GM21360 (cell line): ENCODE results near the gene CASP7.

ENCODE experiments used
- ATAC-seq: cut with Tn5 transposase; IDR thresholded peaks from one replicate; pipeline ENCODE4 v1.9.1; 2021; ENCODE audit warnings: mild to moderate bottlenecking, moderate library complexity; ENCODE audit not compliant: unreplicated experiment

The CASP7 gene

GRCh38 chr10:113665806-113666354 lies 13.8 kb upstream of the CASP7 start:
- ATAC-seq, result no peak

DNA sequence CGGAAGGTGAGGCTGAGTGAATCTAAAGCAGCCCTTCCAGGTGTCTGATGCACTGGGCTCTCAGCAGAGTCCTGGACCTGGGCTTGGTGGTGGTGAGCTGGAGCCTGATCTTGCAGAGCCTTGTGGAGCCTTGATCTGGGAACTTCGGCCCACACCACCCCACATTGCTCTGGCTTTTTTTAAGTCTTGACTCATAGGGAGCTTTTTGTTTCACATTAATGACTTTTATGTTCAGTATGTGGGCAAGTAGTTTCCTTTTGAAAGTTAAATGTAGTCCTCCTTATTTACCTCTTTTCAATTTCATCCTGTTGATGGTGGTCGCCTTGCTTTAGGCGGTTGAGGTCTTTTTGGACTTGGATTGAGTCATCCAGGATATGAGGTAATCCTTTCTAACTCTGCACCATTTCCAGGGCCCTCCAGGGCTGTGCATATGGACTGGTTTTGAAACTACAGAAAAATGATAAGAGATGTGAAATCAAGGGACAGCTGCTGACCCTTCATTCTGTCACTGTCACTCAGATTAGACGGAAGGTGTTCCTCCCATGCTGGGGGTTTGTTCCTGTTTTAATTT lies 12.9 kb upstream of the CASP7 start:
- peak; percentile 78 for ATAC-seq

DNA sequence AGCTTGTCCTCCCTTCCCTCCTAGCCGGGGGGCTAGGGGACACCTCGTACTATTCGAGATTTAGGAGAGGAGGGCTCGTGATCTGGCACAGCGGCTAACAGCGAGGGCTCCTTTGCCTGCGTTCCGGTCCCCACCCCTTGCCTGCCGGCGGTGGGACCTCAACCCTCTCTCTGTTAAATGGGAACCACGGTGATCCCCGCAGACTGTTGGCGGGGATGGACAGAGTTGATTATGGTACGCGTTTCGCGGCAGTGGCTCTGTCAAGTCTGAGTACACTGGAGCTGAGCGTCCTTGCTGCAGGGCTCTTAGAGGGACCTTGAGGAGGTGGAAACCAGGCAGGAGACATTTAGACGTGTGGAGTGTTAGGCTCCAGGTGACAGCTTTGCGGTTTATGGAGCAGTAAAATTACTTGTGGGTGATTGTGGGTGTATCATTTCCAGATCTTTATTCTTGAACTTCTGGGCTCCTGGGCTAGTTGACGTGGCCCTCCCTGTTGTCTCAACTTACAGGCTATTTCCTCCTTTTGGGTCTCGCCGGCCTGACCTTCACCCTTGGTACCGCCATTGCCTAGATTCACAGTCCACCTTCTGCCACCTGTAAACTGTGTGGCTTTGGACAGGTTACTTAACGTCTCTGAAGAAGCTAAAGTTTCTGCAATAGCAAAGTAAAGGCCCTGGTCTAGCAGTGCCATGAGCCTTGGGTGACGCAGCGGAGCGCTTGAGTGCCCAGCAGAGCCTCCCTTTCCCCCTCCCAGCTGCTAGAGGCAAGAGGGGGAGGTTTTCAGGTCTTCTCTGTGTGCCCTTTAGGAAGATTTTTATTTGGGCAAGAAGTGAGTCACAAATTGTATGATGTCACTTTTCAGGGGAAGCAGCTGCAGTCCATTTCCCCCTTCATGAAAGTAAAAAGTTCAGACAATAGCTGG lies 739 bp downstream of the CASP7 start:
- ATAC-seq, result peak; percentile 5

DNA sequence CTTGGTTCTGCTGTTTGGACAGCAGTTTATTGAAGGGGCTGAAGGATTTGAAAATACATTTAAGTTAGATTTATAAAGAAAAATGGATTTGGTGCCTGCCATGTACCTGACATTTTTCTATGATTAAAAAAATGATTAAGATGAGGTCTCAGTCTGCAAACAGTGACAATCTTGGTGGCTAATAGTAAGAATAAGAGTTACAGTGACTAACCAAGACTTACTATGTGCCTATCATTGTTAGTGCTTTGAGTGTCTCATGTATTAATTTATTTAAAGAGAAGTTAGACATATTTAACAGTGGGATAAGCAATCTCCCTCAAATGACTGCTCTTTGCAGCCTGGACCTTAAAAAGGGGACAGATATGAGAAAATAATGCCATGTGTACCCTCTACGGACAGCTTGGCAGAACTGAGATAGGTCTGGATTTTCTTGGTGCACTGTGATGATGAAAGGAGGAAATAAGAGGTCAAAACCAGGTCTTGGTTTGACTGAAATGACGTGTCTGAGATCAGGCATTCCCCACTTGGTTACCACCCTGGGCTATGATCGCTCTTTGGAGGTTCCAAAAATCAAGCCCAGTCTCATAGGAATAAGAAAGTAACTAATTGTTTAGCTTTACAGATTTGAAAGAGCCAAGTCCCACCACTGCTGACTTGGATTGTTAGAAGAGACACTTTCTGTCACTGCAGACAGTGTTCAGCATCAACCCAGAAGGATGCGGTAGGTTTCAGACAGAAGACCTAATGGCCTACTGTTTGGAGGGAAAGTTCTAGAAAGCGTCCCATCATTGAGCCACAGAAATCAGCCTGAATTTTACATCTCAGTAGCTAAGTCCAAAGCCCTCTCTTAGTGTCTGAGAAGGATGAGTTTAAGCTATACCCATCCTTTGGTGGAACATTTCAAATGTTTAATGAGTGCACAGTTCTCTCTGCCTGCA lies 2.1 kb downstream of the CASP7 start:
- peak; percentile 55 for ATAC-seq

DNA sequence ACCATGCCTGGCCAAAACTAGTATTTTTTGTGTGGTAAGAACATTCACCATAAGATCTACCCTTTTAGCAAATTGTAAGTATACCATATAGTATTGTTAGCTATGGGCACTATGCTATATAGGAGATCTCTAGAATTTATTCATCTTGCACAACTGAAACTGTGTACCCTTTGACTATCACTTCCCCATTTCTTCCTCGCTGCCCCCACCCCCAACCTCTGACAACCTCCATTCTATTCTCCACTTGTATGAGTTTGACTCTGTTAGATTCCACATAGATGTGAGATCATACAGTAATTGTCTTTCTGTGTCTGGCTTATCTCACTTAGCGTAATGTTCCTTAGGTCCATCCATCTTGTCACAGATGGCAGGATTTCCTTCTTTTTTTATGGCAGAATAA lies 3.6 kb downstream of the CASP7 start:
- no peak for ATAC-seq

DNA sequence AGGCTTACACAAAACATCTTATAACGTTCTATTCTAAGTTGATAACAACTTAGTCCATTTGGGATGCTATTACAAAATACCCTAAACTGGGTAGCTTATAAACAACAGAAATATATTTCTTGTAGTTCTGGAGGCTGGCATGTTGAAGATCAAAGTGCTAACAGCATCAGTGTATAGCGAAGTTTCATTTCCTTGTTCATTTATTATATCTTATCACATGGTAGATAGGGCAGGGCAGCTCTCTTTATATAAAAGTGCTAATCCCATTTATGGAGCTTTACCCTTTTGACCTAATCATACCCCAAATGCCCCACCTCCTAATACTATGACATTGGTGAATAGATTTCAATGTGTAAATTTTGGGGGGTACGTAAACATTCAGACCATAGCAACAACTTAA lies 6.3 kb downstream of the CASP7 start:
- ATAC-seq, result no peak

GRCh38 chr10:113687037-113687436 lies 7.3 kb downstream of the CASP7 start:
- no peak for ATAC-seq

- no peak for ATAC-seq
These were observed 9.3 kb downstream of the CASP7 start for GRCh38 chr10:113689057-113689456.

DNA sequence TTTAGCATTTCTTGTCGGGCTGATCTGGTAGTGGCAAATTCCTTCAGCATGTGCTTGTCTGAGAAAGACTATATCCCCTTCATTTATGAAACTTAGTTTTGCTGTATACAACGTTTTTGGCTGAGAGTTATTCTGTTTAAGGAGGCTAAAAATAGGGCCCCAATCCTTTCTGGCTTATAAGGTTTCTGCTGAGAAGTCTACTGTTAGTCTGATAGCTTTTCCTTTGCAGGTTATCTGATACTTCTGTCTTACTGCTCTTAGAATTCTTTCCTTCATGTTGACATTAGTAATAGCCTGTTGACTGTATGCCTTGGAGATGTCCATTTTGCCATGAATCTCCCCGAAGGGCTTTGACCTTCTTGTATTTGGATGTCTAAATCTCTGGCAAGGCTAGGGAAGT lies 9.9 kb downstream of the CASP7 start:
- no peak for ATAC-seq

DNA sequence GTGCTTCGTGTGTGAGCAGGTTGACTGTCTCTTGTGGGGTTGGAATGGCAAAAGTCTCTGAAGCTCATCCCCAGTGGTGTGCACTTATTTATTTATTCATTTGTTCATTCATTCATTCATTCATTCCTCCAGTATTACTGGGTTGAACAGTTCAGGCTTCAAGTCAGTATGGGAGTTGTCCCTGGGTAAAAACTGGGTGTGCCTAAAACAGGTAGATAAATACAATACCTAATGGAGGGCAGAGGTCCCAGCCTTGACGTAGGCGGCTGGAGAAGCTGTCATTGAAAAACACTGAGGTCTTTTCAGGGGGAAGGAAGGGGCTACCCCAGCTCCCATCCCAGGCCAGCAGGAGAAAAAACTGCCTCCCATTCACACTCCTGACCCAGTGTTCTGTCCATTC lies 11.0 kb downstream of the CASP7 start:
- ATAC-seq, result no peak

GRCh38 chr10:113691381-113691780 lies 11.7 kb downstream of the CASP7 start:
- no peak for ATAC-seq

DNA sequence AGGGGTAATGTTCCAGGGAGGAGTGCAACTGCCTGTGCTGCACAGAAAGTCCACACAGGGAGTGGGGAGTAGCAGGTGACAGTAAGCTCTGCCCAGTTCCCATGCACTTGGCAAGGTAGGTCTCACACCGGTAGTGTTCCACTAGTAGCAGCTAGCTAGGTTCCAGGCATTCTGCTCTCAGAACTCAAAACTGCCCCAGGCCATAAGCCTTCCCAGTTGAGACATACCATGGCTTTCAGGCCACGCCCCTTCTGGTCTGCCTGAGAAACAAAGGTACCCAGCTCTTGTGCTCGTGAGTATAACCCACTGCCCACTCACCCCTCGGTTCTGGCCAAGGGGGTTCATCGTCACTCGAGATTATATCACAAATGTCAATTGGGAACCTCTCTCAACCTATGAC lies 12.6 kb downstream of the CASP7 start:
- no peak for ATAC-seq

DNA sequence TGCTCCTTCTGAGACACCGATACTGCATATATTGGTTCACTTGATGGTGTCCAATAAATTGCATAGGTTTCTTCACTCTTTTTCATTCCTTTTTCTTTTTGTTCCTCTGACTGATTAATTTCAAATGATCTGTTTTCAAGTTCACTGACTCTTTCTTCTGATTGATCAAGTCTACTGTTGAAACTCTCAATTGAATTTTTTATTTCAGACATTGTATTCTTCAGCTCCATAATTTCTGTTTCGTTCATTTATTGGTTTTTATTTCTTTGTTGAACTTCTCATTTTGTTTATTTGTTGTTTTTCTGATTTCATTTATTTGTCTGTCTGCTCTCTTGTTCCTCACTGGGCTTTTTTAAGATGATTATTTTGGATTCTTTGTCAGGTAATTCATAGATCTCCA lies 13.6 kb downstream of the CASP7 start:
- no peak for ATAC-seq

- no peak for ATAC-seq
These were observed 16.0 kb downstream of the CASP7 start for GRCh38 chr10:113695691-113696090.

GRCh38 chr10:113697595-113697994 lies 17.9 kb downstream of the CASP7 start:
- ATAC-seq, result no peak

DNA sequence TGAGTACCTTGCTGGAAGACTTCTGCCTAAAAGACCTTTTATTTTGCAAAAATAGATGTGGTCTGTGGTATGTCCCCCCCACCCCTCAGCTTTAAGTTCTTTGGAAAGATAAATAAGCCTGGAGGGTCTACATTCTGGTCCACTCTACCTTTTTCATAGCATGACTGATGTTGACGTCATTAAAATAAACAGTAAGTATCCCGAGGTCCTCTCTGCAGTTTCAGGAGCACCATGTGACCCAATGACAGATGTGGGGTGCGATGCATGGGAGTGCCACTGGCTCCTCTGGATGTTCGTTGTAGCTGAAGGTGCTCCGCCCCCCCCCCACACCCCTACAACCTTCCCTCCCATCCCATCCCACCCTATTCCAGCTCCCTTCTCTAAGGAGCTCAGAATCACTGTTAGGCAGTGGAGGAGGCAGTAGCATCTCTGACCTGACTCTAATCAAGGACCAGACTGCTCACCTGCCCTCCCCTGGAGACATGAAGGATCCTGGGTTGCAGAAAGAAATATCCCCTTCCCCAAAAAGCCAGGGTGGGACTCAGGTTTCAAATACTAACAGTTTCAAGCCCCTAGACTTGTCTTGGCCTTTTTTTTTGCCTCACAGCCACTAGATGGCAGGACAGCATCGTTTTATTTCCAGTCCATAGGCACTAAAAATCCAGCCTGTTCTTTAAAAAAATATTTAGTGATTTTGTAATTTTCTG lies 25.1 kb downstream of the CASP7 start:
- ATAC-seq, result no peak

GRCh38 chr10:113705344-113705652 lies 25.6 kb downstream of the CASP7 start:
- ATAC-seq, result no peak

DNA sequence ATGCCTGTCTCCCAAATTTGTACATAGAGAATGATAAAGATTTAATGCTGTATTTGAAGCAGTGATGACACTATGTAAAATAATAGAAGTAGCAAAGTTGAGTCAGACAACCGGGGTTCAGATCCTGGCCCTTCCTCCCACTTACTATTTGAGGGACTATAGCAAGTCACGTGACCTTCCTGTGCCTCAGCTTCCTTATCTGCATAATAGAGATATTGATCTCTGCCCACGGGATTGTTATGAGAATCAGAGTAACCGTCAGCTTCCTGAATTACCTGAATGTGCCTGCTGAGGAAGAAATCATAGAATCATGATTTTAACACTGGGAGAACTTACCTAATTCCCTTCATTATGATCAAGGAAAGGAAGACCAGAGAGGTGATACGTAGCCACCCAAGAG lies 26.9 kb downstream of the CASP7 start:
- ATAC-seq, result no peak

DNA sequence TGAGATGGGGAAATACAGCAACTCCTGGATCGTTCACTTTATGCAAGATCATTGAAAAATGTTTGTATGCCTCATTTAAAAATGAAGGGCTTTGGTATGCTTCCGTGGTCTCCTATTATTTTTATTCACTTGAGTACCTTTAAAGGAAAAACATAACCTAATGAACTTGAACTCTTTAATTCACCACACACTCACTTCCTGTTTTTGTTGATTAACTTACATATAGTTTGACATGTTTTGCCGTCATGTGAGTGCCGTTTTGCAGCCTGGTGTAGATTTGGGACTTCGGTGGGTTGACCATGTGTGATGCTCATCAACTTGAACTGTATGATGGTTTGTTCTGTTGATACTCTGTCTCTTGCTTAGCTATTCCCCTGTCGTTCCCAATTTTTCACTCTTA lies 28.9 kb downstream of the CASP7 start:
- no peak for ATAC-seq

DNA sequence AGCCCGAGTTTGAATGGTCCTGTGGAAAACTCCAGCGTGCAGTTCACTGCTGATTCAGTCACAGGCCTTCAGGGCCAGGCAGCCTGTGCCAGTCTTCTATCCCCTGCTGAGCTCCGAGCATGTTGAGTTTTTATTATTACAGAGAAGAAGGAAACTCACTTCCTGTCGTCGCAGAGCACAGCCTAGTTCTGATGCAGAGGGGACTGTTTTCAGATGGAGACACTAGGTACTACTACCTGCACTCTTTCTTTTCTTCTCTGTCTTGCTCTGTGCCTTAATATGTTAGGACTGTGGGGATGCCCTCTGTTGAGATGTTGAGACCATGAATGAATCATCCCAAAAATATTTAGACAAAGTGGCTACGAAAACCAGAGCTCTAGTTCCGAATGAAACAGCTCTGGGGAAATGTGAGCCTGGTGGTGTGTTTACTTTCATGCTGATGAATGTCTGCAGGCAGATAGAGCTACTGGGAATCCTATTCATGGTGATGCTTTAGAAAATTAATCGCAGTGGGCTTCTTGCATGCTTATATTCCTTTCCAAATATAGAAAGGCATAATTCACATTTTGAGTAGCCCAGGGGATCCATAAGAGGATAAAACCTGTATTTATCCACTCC lies 29.6 kb downstream of the CASP7 start:
- no peak for ATAC-seq
